IPS DF 6.9 (cell line): ENCODE results near the gene MYMX.

Experiments
- DNase-seq: peaks from one replicate; pipeline ENCODE4 v3.0.0-alpha.2; 2013; ENCODE audit warnings: low read depth, low spot score
- H3K27ac ChIP-seq: one replicate; pipeline ENCODE4 v1.5.1; 2013; ENCODE audit warnings: low read length, control low read depth
- H3K27me3 ChIP-seq: 2 replicates; pipeline ENCODE4 v1.6.1; 2013; ENCODE audit warnings: mild to moderate bottlenecking, low read length; ENCODE audit not compliant: control insufficient read depth, insufficient read depth
- H3K36me3 ChIP-seq: 2 replicates; pipeline ENCODE4 v1.6.1; 2013; ENCODE audit warnings: low read length; ENCODE audit not compliant: control insufficient read depth, insufficient read depth
- H3K4me1 ChIP-seq: 2 replicates; pipeline ENCODE4 v1.6.1; 2013; ENCODE audit warnings: low read length; ENCODE audit not compliant: control insufficient read depth, insufficient read depth
- H3K4me3 ChIP-seq: 2 replicates; pipeline ENCODE4 v1.5.1; 2013; ENCODE audit warnings: mild to moderate bottlenecking, low read length
- H3K9me3 ChIP-seq: 2 replicates; pipeline ENCODE4 v1.6.1; 2013; ENCODE audit warnings: low read length, inconsistent platforms; ENCODE audit not compliant: control insufficient read depth, insufficient read depth
- WGBS: extraction: QIAGEN DNeasy Blood & Tissue Kit; methylation state at CpG from one replicate; pipeline ENCODE4 v1.1.7; 2013; ENCODE audit warnings: mixed read lengths, missing lambda C conversion rate; ENCODE audit not compliant: insufficient read length, insufficient coverage; 5-methylcytosine and 5-hydroxymethylcytosine counted together

MYMX gene

GRCh38 chr6:44265722-44266233, 49.1 kb downstream of the MYMX start:
- 100% methylated on average over 1 of the region's 17 CpGs for WGBS
- DNase-seq: no peak
- Histone ChIP-seq H3K4me3 (no peak overlapping the region), H3K27me3 (no peaks in the 10 kb centered on the region; the same call in 1 of the 2 replicates), H3K36me3 (no peaks in the 10 kb centered on the region), H3K27ac (no peak overlapping the region), H3K9me3 (no peaks in the 10 kb centered on the region), H3K4me1 (peaks cover 12% of the 10 kb centered on the region; the same call in 1 of the 2 replicates)

GRCh38 chr6:44266347-44266746, 49.6 kb downstream of the MYMX start:
- no CpG with 5 or more reads among the region's 3 CpGs for WGBS
- no peak overlapping the region for H3K4me3 ChIP-seq
- no peaks in the 10 kb centered on the region for H3K9me3 ChIP-seq
- H3K27ac ChIP-seq: no peak overlapping the region
- H3K36me3 ChIP-seq: no peaks in the 10 kb centered on the region
- no peak for DNase-seq
- H3K27me3 ChIP-seq: no peaks in the 10 kb centered on the region; the same call in 1 of the 2 replicates
- peaks cover 13% of the 10 kb centered on the region; the same call in 1 of the 2 replicates for H3K4me1 ChIP-seq

- H3K27me3 ChIP-seq: no peaks in the 10 kb centered on the region; the same call in 1 of the 2 replicates
- DNase-seq: no peak
- no CpG with 5 or more reads among the region's 10 CpGs for WGBS
- H3K27ac ChIP-seq: no peak overlapping the region
- no peaks in the 10 kb centered on the region for H3K36me3 ChIP-seq
- peaks cover 15% of the 10 kb centered on the region; the same call in 1 of the 2 replicates for H3K4me1 ChIP-seq
- H3K9me3 ChIP-seq: no peaks in the 10 kb centered on the region
- no peak overlapping the region for H3K4me3 ChIP-seq
Observed at GRCh38 chr6:44267252-44267651, 50.5 kb downstream of the MYMX start.
